ENCODE results near the gene EEF1A2.

Gene EEF1A2

DNA sequence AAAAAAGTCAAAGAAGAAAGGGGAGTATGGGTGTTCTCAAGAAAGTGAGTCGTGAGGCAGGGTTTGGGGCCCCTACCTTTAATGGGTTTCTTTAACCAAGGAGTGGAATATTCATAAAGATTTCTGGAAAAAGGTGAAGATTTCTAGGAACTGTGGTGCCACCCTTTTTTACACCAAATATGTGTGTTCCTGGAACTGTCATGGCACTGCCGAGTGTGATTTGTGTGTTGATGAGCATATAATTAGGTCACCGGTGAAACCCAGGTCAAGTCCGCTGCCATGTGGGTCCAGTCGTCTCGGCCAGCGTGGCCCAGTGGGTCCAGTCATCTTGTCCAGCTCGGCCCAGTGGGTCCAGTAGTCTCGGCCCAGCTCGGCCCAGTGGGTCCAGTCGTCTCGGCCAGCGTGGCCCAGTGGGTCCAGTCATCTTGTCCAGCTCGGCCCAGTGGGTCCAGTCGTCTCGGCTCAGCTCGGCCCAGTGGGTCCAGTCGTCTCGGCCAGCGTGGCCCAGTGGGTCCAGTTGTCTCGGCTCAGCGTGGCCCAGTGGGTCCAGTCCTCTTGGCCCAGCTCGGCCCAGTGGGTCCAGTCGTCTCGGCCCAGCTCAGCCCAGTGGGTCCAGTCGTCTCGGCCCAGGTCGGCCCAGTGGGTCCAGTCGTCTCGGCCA lies 8.3 kb upstream of the EEF1A2 start:
- Histone ChIP-seq H4K20me1 (ENCODE audit: insufficient read depth, low read length) (no peaks in the 10 kb centered on the region), H3K27me3 (replicated peaks; ENCODE audit: insufficient read depth, low read length) (peaks cover 97% of the 10 kb centered on the region), H3K9me3 (replicated peaks; ENCODE audit: insufficient read depth, low read length) (no peaks in the 10 kb centered on the region), H3F3A (ENCODE audit: insufficient read depth, low read length) (no peaks in the 10 kb centered on the region), H3K36me3 (replicated peaks; ENCODE audit: insufficient read depth, low read length) (no peaks in the 10 kb centered on the region), H3K4me2 (ENCODE audit: low read depth, low read length) (no peak overlapping the region), H3K79me2 (ENCODE audit: low read length) (no peaks in the 10 kb centered on the region), H3K9ac (ENCODE audit: low read length) (no peak overlapping the region), H3K4me1 (ENCODE audit: low read length) (peaks cover 4% of the 10 kb centered on the region), H3K27ac (ENCODE audit: low read length) (no peak overlapping the region), H3K9me2 (replicated peaks; ENCODE audit: insufficient read depth, low read length) (no peaks in the 10 kb centered on the region), H2AFZ (ENCODE audit: low read length) (no peak overlapping the region), H3K4me3 (ENCODE audit: low read length) (no peak overlapping the region)
- DNase-seq: no peak
- TF ChIP-seq EZH2phosphoT487 (IDR thresholded peaks at IDR 0.05; ENCODE audit: low read length) (no peak), EZH2 (optimal IDR thresholded peaks at IDR 0.05; ENCODE audit: low read depth, low read length) (no peak)
- TF ChIP-seq, protein P1, sequence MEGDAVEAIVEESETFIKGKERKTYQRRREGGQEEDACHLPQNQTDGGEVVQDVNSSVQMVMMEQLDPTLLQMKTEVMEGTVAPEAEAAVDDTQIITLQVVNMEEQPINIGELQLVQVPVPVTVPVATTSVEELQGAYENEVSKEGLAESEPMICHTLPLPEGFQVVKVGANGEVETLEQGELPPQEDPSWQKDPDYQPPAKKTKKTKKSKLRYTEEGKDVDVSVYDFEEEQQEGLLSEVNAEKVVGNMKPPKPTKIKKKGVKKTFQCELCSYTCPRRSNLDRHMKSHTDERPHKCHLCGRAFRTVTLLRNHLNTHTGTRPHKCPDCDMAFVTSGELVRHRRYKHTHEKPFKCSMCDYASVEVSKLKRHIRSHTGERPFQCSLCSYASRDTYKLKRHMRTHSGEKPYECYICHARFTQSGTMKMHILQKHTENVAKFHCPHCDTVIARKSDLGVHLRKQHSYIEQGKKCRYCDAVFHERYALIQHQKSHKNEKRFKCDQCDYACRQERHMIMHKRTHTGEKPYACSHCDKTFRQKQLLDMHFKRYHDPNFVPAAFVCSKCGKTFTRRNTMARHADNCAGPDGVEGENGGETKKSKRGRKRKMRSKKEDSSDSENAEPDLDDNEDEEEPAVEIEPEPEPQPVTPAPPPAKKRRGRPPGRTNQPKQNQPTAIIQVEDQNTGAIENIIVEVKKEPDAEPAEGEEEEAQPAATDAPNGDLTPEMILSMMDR (IDR thresholded peaks at IDR 0.05; ENCODE audit: low read length): no peak

GRCh38 chr20:63505723-63506122 lies 6.8 kb upstream of the EEF1A2 start:
- H3K9me2 ChIP-seq (replicated peaks; ENCODE audit: insufficient read depth, low read length): no peaks in the 10 kb centered on the region
- no peak for DNase-seq
- no peaks in the 10 kb centered on the region for H3F3A ChIP-seq (ENCODE audit: insufficient read depth, low read length)
- H3K9me3 ChIP-seq (replicated peaks; ENCODE audit: insufficient read depth, low read length): no peaks in the 10 kb centered on the region
- H3K27ac ChIP-seq (ENCODE audit: low read length): no peak overlapping the region
- no peak for TF ChIP-seq EZH2phosphoT487 (IDR thresholded peaks at IDR 0.05; ENCODE audit: low read length)
- TF ChIP-seq, protein P1 (IDR thresholded peaks at IDR 0.05; ENCODE audit: low read length): no peak
- no peak for TF ChIP-seq EZH2 (optimal IDR thresholded peaks at IDR 0.05; ENCODE audit: low read depth, low read length)
- peaks cover 82% of the 10 kb centered on the region for H3K27me3 ChIP-seq (replicated peaks; ENCODE audit: insufficient read depth, low read length)
- H3K4me1 ChIP-seq (ENCODE audit: low read length): peaks cover 8% of the 10 kb centered on the region
- H3K79me2 ChIP-seq (ENCODE audit: low read length): no peaks in the 10 kb centered on the region
- H2AFZ ChIP-seq (ENCODE audit: low read length): no peak overlapping the region
- no peak overlapping the region for H3K4me3 ChIP-seq (ENCODE audit: low read length)
- H4K20me1 ChIP-seq (ENCODE audit: insufficient read depth, low read length): no peaks in the 10 kb centered on the region
- no peak overlapping the region for H3K4me2 ChIP-seq (ENCODE audit: low read depth, low read length)
- no peak overlapping the region for H3K9ac ChIP-seq (ENCODE audit: low read length)
- no peaks in the 10 kb centered on the region for H3K36me3 ChIP-seq (replicated peaks; ENCODE audit: insufficient read depth, low read length)

- Histone ChIP-seq H3K9me3 (replicated peaks; ENCODE audit: insufficient read depth, low read length) (no peaks in the 10 kb centered on the region), H3F3A (ENCODE audit: insufficient read depth, low read length) (no peaks in the 10 kb centered on the region), H2AFZ (ENCODE audit: low read length) (no peak overlapping the region), H3K4me2 (ENCODE audit: low read depth, low read length) (no peak overlapping the region), H3K4me1 (ENCODE audit: low read length) (peaks cover 8% of the 10 kb centered on the region), H3K9ac (ENCODE audit: low read length) (no peak overlapping the region), H3K4me3 (ENCODE audit: low read length) (no peak overlapping the region), H3K36me3 (replicated peaks; ENCODE audit: insufficient read depth, low read length) (no peaks in the 10 kb centered on the region), H3K9me2 (replicated peaks; ENCODE audit: insufficient read depth, low read length) (no peaks in the 10 kb centered on the region), H3K27ac (ENCODE audit: low read length) (no peak overlapping the region), H3K79me2 (ENCODE audit: low read length) (no peaks in the 10 kb centered on the region), H4K20me1 (ENCODE audit: insufficient read depth, low read length) (no peaks in the 10 kb centered on the region), H3K27me3 (replicated peaks; ENCODE audit: insufficient read depth, low read length) (peaks cover 78% of the 10 kb centered on the region)
- no peak for DNase-seq
- TF ChIP-seq EZH2 (optimal IDR thresholded peaks at IDR 0.05; ENCODE audit: low read depth, low read length) (no peak), EZH2phosphoT487 (IDR thresholded peaks at IDR 0.05; ENCODE audit: low read length) (no peak)
These were observed 6.4 kb upstream of the EEF1A2 start for GRCh38 chr20:63505281-63505680.

- Histone ChIP-seq H2AFZ (ENCODE audit: low read length) (no peak overlapping the region), H3K4me2 (ENCODE audit: low read depth, low read length) (no peak overlapping the region), H3F3A (ENCODE audit: insufficient read depth, low read length) (no peaks in the 10 kb centered on the region), H3K9ac (ENCODE audit: low read length) (no peak overlapping the region), H3K9me2 (replicated peaks; ENCODE audit: insufficient read depth, low read length) (no peaks in the 10 kb centered on the region), H3K27me3 (replicated peaks; ENCODE audit: insufficient read depth, low read length) (peaks cover 71% of the 10 kb centered on the region), H3K36me3 (replicated peaks; ENCODE audit: insufficient read depth, low read length) (no peaks in the 10 kb centered on the region), H4K20me1 (ENCODE audit: insufficient read depth, low read length) (no peaks in the 10 kb centered on the region), H3K4me3 (ENCODE audit: low read length) (no peak overlapping the region), H3K79me2 (ENCODE audit: low read length) (no peaks in the 10 kb centered on the region), H3K4me1 (ENCODE audit: low read length) (peaks cover 8% of the 10 kb centered on the region), H3K9me3 (replicated peaks; ENCODE audit: insufficient read depth, low read length) (no peaks in the 10 kb centered on the region), H3K27ac (ENCODE audit: low read length) (no peak overlapping the region)
- DNase-seq: no peak
- TF ChIP-seq EZH2 (optimal IDR thresholded peaks at IDR 0.05; ENCODE audit: low read depth, low read length) (no peak), EZH2phosphoT487 (IDR thresholded peaks at IDR 0.05; ENCODE audit: low read length) (no peak)
- TF ChIP-seq, protein P1 (IDR thresholded peaks at IDR 0.05; ENCODE audit: low read length): no peak
These were observed 5.8 kb upstream of the EEF1A2 start for GRCh38 chr20:63504642-63505041.

Measured in MM.1S (cell line).